GM18907 (cell line): Measurements from ENCODE around the gene HNF4A.

Source experiments
- ATAC-seq: cut with Tn5 transposase; IDR thresholded peaks from one replicate; pipeline ENCODE4 v1.9.1; 2021; ENCODE audit warnings: mild to moderate bottlenecking, moderate library complexity; ENCODE audit not compliant: unreplicated experiment

The HNF4A gene

GRCh38 chr20:44392088-44392775, 36.7 kb downstream of the HNF4A start:
- ATAC-seq: no peak

- no peak for ATAC-seq
Observed at GRCh38 chr20:44392776-44393607, 37.5 kb downstream of the HNF4A start.

DNA sequence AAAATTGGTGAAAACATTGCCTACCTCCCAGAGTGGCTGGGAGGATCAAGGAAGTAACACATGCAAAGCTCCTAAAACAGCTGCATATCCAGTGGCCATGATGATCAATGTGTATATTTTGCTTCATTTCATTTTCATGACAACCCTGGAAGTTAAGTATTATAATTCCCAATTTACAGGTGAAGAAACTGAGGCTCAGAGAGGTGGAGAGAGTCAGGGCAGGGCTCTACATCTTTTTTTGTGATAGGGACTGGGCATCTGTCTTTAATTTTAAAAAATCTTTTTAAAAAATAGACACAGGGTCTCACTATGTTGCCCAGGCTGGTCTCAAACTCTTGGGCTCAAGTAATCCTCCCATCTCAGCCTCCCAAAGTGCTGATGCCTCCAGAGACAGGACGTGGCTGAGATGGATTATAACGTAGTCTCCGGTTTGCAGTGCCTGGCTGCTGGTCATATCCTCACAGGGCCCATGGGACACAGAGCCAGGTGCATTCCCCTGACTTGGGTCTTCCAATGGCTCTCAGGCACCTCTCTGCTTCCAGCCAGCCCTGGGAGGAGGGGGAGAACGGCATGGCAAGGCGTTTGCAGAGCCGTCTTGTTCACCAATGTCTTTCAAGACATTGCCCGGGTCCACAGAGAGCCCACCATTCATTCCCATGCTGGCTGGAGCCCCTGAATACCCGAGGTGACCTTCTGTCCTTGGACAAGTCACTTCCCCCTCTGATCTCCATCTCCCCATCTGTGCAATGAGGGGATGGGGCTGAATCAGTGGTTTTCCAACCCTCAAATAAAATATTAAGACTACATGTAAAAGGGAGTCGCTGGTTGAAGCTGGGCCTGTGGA, 38.3 kb downstream of the HNF4A start:
- no peak for ATAC-seq

DNA sequence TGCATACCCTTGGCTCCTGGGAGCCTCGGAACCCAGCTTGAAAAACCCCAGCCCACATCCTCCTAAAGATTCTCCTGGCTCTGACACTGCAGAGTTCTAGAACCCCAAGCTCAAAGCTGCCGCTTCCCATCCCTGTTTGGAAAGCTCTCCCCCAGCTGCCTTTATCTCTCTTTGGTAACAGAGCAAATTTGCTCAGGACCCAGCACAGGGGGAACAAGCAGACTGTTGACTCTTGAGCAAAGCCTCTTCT, 38.9 kb downstream of the HNF4A start:
- no peak for ATAC-seq

DNA sequence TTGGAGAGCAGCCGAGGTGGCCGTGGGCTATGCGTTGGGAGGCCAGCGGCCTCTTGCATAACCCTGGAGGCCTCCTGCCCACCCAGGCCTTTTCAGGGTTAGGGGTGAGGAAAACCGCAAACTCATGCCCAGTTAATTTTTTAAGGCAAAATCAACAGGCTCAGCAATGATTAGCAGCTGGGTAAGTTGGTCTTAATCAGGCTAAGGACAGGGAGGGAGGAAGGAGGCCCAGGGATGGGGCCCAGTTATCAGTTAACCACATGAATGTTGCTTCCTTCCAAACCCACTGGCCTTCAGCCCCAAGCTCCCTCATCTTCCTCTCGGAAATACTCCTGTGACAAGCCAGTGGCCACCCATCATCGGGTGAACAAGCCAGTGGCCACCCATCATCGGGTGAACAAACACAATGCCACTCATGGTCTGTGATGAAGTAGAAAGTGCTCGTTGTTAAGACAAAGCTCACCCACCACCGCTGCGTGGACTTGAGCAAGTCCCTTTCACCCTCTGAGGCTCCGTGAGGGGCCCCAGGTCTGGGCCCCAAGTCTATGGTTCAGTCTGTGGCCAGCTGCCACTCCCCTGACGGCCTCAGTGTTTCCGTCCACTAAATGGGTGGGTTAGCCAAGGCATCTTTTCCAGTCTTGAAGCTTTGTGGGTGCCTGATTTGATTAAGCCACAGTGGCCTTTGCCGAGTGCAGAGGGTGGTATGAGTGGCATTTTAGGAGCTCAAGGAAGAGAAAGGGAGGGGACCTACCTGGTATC, 39.4 kb downstream of the HNF4A start:
- ATAC-seq: no peak

- ATAC-seq: no peak
Observed at GRCh38 chr20:44395461-44396340, 40.2 kb downstream of the HNF4A start.

- ATAC-seq: no peak
Observed at GRCh38 chr20:44396369-44397130, 41.1 kb downstream of the HNF4A start.

DNA sequence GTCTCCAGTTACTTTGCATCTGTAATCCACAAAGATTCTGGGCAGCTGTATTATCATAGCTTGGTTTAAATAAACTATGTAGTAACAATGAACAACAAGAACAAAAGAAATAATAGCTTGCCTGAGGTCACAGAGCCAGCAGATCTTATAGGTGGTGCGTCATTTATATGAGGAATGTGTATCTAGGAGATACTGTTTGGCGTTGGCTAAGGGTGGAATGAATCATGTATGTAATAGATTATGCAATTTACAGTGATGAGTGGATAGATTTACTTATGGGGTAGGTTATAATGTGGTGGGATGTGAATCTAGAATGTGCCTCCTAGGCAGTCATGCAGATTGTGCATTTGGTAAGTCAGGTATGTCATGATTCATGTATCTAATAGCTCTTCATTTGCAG, 42.8 kb downstream of the HNF4A start:
- ATAC-seq: no peak

- ATAC-seq: no peak
Observed at GRCh38 chr20:44399446-44399845, 43.9 kb downstream of the HNF4A start.

DNA sequence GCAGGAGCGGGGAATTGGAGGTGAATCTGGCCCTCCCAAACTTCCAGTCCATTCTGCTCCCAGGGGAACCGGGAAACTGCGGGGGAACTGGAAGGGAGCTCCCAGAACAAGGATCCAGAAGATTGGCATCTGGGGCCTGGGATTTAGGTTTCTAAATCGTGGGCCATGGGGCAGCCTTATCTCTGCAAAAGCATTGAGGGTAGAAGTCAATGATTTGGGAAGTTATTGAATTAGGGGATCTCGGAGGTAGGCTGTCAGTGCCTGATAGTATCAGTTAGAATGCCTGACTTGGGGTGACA, 45.1 kb downstream of the HNF4A start:
- ATAC-seq: no peak

DNA sequence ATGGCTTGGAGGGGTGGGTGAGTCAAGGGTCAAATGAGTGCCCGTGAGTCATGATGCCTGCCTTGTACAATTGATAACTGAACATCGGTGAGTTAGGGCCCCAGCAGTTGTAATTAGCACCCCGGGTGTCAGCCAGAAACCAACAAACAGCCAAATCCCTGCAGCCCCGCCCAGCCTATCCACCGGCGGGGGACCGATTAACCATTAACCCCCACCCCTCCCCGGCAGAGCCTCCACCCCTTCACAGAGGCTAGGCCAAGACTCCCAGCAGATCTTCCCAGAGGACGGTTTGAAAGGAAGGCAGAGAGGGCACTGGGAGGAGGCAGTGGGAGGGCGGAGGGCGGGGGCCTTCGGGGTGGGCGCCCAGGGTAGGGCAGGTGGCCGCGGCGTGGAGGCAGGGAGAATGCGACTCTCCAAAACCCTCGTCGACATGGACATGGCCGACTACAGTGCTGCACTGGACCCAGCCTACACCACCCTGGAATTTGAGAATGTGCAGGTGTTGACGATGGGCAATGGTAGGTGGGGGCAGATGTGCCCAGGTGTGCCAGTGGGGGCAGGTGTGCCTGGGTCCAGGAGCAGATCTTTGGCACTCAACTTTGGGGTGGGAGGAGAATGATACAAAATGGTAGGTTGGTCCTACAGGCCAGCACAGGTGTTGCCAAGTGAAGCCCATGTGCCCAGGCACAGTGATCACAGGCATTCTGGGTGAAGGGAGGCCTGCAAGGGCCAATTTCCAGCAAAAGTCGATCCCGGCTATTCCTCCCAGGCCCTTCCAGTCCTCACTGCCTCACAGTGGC, 45.7 kb downstream of the HNF4A start:
- no peak for ATAC-seq

DNA sequence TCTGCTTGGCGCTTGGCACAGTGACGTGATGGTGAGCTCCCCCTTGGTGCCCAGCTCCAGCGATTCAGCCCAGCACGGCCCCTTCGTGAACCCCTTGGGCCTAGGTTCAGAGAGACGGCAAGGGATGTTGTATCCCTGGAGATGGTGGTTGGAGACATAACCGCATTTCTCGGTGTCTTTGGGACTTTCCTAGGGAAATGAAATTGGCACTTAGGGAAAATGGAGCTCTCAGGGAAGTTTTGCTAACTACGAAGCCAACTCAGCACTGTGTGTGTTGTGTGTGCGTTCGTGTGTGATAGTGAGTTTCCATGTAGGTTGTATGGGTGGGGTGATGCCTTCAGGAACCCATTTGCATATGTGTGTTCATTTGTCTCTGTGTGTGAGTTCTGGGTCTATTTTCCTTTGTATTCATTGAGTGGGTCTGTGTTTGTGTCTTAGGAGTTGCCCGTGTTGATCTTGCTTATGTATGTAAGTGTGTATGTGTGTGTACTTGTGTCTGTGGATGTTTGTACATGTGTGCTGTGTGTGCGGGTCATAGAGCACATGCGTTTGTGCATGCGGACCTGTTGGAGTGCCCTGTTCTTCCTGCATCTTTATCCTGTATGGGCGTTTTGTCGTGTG, 46.4 kb downstream of the HNF4A start:
- ATAC-seq: no peak

GRCh38 chr20:44402391-44403193, 47.1 kb downstream of the HNF4A start:
- ATAC-seq: no peak

- no peak for ATAC-seq
Observed at GRCh38 chr20:44403194-44404112, 48.0 kb downstream of the HNF4A start.

GRCh38 chr20:44404204-44405181, 49.0 kb downstream of the HNF4A start:
- ATAC-seq: no peak
